Activated CD8-positive, alpha-beta memory T cell treated with anti-CD3 and anti-CD28 coated beads, Interleukin-2, amount 50 U/mL, for 4 hours (primary cell): ENCODE data around the gene SH3RF3.

Experiments
- DNase-seq: peaks from one replicate; pipeline ENCODE4 v3.0.0-alpha.2; 2020

The SH3RF3 gene

GRCh38 chr2:109486711-109487535, 357.9 kb downstream of the SH3RF3 start:
- DNase-seq: no peak

GRCh38 chr2:109487536-109487869, 358.5 kb downstream of the SH3RF3 start:
- DNase-seq: no peak

DNA sequence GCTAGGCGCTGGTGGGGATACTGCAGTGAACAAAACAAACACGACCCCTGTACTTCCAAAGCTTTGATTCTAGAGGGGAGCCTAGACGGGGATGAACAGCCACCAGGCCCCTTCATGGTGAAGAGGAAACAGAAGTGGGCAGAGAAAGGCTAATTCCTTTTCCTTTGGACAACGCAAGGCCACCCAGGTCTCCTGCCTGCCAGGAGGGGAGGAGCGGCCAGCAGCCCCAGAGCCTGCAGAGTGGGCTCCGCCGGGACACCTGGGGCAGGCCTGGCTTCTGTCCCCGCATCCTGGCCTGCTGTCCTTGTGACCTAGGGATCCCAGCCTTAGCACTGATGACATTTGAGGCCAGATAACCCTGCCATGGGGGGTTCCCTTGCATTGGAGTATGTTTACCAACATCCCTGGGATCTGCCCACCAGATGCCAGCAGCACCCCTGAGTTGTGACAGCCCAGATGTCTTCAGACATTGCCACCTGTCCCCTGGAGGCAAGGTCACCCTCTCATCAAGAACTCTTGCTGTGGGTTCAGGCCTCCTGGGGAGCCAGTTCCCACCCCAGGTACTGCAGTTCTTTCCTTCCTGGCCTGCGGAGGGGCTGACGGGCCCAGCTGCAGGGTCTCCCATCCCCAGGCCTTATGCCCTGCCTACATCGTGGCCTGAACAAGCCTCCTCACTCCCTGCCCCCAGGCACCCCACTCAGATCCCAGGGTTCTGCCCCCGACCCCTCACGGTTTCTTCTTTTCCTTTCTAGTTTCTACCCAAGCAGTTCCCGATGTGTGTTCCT, 359.1 kb downstream of the SH3RF3 start:
- DNase-seq: no peak

- DNase-seq: no peak
Measured at GRCh38 chr2:109489296-109489695, 360.3 kb downstream of the SH3RF3 start.

DNA sequence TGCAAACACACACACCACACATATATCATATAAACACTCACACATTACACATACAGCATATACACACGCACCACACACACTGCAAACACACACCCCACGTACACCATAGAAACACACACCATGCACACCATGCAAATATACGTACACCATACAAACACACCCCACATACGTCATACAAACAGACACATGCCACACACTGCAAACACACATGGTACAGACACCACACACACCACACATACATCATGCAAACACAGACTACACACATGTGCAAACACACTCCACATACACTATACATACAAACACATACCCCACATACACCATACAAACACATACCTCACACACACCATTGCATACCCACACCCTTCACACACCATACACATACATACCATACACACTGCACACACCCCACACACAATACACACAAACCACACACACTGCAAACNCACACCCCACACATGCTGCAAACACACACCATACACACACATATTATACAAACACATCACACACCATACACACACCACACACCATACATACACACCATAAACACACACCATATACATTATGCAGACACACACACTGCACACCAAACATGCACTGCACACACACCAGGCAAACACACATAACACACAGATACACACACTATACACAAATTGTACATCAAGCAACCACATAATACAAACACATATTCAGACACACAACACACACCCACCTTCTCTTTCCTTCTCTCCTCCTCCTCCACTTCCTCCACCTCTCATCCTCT, 364.4 kb downstream of the SH3RF3 start:
- no peak for DNase-seq

DNA sequence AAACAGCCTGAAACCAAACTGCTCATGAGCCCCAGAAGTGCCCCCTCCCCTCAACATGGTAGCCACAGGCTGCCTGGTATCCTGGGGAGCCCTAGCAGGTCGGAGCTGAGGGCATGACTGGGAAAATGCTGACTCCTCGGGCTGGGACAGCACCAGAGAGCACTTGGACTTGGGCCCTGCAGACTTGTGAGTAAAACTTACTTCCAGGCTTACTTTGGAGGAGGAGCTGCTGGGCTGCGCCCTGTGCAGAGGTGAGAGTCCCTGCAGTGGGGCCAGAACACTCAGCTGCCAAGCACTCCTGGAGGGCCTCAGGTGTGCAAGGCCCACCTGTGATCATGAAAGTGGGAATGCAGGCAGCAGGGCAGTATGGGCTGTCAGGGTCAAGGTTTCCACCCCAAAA, 365.3 kb downstream of the SH3RF3 start:
- DNase-seq: no peak

GRCh38 chr2:109497463-109497862, 368.5 kb downstream of the SH3RF3 start:
- no peak for DNase-seq

- DNase-seq: no peak
Measured at GRCh38 chr2:109497911-109498870, 369.2 kb downstream of the SH3RF3 start.

- no peak for DNase-seq
Measured at GRCh38 chr2:109498906-109499305, 369.9 kb downstream of the SH3RF3 start.

GRCh38 chr2:109499566-109499965, 370.6 kb downstream of the SH3RF3 start:
- no peak for DNase-seq

- DNase-seq: no peak
Measured at GRCh38 chr2:109500910-109501309, 371.9 kb downstream of the SH3RF3 start.

DNA sequence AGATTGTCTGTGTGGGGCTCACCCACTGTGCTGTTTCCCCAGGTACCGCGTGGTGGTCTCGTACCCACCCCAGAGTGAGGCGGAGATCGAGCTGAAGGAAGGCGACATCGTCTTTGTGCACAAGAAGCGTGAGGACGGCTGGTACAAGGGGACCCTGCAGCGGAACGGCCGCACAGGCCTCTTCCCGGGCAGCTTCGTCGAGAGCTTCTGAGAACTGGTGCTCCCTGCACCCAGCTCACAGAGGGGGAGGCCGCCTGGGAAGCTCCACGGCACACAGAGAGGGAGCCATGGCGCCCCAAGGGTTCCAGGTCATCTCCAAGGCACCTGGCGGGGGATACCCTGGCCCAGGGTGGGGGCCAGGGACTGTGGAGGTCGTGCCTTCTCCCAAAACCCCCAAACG, 372.5 kb downstream of the SH3RF3 start:
- no peak for DNase-seq

GRCh38 chr2:109503191-109503590, 374.2 kb downstream of the SH3RF3 start:
- DNase-seq: no peak

DNA sequence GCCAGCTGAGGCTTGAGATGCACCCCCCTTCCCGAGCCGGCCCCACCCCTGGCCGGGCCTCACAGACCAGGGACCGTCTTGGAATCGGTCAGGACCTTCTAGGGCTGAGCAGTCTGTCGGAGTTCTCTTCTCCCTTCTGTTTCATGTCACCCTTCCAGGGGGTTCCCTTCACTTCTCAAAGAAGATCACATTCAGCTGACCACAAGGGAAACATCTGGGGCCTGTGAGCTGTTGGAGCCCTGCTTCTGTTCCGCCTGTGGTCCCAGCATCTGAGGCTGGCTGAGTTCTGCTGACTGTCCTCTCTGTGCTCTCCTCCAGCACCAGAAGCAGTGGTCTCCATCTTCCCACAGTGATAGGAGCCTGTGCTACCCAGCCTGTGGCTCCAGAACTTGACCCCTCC, 378.2 kb downstream of the SH3RF3 start:
- DNase-seq: no peak

GRCh38 chr2:109507828-109508227, 378.8 kb downstream of the SH3RF3 start:
- no peak for DNase-seq

DNA sequence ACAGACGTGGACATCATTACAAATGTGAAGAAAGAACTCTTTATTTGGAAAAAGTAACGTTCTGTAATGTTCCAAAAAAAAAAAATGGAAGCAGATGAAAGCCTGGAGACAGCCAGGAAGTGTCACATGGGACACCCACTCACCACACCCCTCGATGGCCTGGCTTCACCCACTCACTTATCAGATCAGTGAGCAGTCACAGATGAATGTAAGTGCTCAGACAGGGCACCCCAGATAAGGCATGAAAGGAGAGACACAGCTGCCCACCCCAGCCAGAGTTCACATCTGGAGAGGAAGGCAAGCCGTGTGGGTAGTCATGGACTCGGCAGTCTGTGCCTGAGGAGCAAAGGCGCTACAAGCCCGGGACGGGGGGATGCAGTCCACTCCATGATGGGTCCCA, 379.6 kb downstream of the SH3RF3 start:
- no peak for DNase-seq

DNA sequence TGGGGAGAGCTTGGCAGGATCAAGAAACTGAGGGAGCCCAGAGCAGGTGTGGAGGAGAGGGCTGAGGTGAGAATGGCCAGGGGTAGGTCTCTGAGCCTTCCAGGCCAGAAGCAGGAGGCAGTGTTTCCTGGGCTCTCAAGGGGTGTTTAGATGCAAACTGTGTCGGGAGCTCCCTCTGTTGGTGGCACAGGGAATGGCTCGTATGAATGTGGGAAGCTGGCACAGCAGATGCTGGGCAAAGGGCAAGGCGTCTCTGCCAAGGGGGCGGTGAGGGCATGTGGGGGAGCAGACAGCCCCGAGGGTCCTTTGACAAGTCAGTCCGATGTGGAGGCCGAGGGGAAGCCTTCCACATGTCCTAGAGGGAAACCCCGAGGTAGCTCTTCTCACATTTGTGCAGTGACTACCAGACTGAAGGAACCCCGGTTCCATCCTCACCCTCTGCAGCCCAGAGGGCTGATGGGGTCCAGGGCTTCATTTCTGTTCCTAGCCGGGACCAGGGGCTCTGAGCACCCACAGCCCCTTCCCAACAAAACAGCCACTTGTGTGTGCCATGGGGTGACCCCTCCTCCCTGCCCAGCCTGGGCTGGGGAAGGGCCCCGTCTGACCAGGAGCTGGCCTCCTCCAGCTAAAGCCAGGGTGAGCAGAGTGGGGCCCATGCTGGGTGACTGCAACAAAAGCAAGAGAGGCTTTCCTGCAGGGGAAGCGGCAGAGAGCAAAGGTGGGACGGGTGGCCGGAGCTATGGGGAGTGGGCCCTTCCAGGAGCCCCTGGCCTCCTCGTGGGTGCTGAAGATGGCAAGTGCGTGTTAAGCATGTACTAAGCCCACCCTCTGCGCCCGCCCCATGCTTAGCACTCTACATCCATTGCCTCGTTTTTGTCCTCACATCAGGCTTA, 381.4 kb downstream of the SH3RF3 start:
- DNase-seq: peak; percentile 75

GRCh38 chr2:109511168-109511567, 382.2 kb downstream of the SH3RF3 start:
- no peak for DNase-seq

DNA sequence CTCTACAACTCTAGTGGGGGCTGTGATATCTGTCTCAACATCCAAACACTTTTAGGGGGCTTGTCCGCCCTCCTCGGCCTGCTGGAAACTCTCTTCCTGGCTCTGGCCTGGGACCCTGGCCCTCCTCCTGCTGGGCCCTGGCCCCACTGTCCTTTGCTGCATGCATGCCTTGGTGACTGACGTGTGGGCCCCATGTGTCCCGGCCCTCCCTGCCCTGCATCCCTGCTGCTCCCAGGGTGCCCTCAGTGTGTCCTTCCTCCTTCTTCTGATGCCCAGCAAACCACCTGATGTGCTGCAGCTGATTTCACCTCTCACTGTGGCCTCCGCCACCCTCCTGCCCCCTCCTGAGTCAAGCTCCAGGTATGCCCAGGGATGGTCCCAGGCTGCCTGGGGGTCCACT, 383.1 kb downstream of the SH3RF3 start:
- no peak for DNase-seq

GRCh38 chr2:109513230-109513629, 384.2 kb downstream of the SH3RF3 start:
- DNase-seq: no peak
